Lung (tissue), 12 donors: Measurements from ENCODE around the gene HMX2. TPM values are rescaled to one million over a fixed set of nuclear protein-coding genes. Genes with fewer than 3 reads are reported as not detected.

Experiments
- ATAC-seq: fragments of 200-7000 bp; cut with Tn5 transposase; one replicate; pipeline ENCODE4 v1.9.1; 2020; ENCODE audit warnings: moderate number of reproducible peaks; ENCODE audit not compliant: insufficient read depth, low FRiP score
- DNase-seq, 3 donors: peaks; one replicate each; pipeline ENCODE4 v3.0.0-alpha.2; 2013 to 2017
- H3K27ac ChIP-seq, 2 donors: one replicate each; pipeline ENCODE4 v1.5.1; 2013; ENCODE audit warnings: mild to moderate bottlenecking in 2 of 2, moderate library complexity in 2 of 2, control low read depth in 1 of 2, inconsistent platforms in 1 of 2, low read depth in 1 of 2, low read length in 1 of 2
- H3K27me3 ChIP-seq, 3 donors: one replicate each; pipeline ENCODE4 v1.5.1; 2013; ENCODE audit warnings: low read length in 2 of 3; ENCODE audit not compliant: control insufficient read depth in 3 of 3, insufficient read depth in 3 of 3
- H3K36me3 ChIP-seq, 4 donors: one replicate each; pipeline ENCODE4 v1.5.1; 2013; ENCODE audit warnings: low read length in 4 of 4, mild to moderate bottlenecking in 1 of 4, moderate library complexity in 1 of 4; ENCODE audit not compliant: control insufficient read depth in 4 of 4, insufficient read depth in 4 of 4
- H3K4me1 ChIP-seq, 5 donors: one replicate each; pipeline ENCODE4 v1.5.1; 2013; ENCODE audit warnings: low read length in 5 of 5, mild to moderate bottlenecking in 2 of 5, moderate library complexity in 1 of 5; ENCODE audit not compliant: control insufficient read depth in 5 of 5, insufficient read depth in 5 of 5
- H3K4me3 ChIP-seq: one replicate; pipeline ENCODE4 v1.5.1; 2013; ENCODE audit warnings: mild to moderate bottlenecking, control low read depth, moderate library complexity
- H3K9ac ChIP-seq, 2 donors: one replicate each; pipeline ENCODE4 v1.5.1; 2013; ENCODE audit warnings: low read length in 2 of 2, control low read depth in 1 of 2; ENCODE audit not compliant: insufficient read depth in 1 of 2
- H3K9me3 ChIP-seq, 4 donors: one replicate each; pipeline ENCODE4 v1.5.1; 2013; ENCODE audit warnings: low read length in 3 of 4, mild to moderate bottlenecking in 1 of 4, moderate library complexity in 1 of 4; ENCODE audit not compliant: control insufficient read depth in 4 of 4, insufficient read depth in 3 of 4
- WGBS, 2 donors: extraction: QIAGEN DNeasy Blood & Tissue Kit; methylation state at CpG; one replicate each; pipeline ENCODE4 v1.1.7; 2013; 5-methylcytosine and 5-hydroxymethylcytosine counted together
- polyA plus RNA-seq, 2 donors: library from polyadenylated mRNA; stranded (reverse); fragments of 200-250 nt; gene quantifications; one replicate each; pipeline ENCODE4 v1.2.1, GENCODE V29; 2013
- total RNA-seq, 2 donors: library from RNA; depleted of rRNA in 1 of 2; stranded (reverse); fragments of >200 nt in 1 of 2; gene quantifications; one replicate each; pipeline ENCODE4 v1.2.1, GENCODE V29; 2014 to 2021
- TF ChIP-seq, protein P1 (sequence below): IDR thresholded peaks from 2 replicates; pipeline ENCODE4 v1.5.1; 2012; ENCODE audit warnings: mild to moderate bottlenecking; ENCODE audit errors: control extremely low read depth, extremely low read depth
- donor health status: control.
- donor health status: control.
- donor health status: Bipolar disorder and iron deficiency.
- donor health status: healthy.
- donor health status: DM: yes; HTN: yes; CAD: no.

HMX2 gene
- total and polyA plus RNA-seq, 4 donors: not detected

- H3K27ac ChIP-seq: no peak overlapping the region
- peaks cover 0 to 31% (median 10%) of the 10 kb centered on the region in 5 donors for H3K4me1 ChIP-seq
- DNase-seq (no peak), ATAC-seq (no peak)
- peaks cover 23 to 94% (median 79%) of the 10 kb centered on the region in 3 donors for H3K27me3 ChIP-seq
- peaks cover 0 to 12% (median 0%) of the 10 kb centered on the region in 4 donors for H3K9me3 ChIP-seq
- no peak overlapping the region for H3K9ac ChIP-seq
- TF ChIP-seq, protein P1, sequence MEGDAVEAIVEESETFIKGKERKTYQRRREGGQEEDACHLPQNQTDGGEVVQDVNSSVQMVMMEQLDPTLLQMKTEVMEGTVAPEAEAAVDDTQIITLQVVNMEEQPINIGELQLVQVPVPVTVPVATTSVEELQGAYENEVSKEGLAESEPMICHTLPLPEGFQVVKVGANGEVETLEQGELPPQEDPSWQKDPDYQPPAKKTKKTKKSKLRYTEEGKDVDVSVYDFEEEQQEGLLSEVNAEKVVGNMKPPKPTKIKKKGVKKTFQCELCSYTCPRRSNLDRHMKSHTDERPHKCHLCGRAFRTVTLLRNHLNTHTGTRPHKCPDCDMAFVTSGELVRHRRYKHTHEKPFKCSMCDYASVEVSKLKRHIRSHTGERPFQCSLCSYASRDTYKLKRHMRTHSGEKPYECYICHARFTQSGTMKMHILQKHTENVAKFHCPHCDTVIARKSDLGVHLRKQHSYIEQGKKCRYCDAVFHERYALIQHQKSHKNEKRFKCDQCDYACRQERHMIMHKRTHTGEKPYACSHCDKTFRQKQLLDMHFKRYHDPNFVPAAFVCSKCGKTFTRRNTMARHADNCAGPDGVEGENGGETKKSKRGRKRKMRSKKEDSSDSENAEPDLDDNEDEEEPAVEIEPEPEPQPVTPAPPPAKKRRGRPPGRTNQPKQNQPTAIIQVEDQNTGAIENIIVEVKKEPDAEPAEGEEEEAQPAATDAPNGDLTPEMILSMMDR: no peak
- H3K36me3 ChIP-seq: no peaks in the 10 kb centered on the region
- WGBS, 2 donors: 2 to 4% methylated on average over 59 of the region's 59 CpGs
- no peak overlapping the region for H3K4me3 ChIP-seq
Measured at GRCh38 chr10:123146013-123146893, 1.7 kb upstream of the HMX2 start.

DNA sequence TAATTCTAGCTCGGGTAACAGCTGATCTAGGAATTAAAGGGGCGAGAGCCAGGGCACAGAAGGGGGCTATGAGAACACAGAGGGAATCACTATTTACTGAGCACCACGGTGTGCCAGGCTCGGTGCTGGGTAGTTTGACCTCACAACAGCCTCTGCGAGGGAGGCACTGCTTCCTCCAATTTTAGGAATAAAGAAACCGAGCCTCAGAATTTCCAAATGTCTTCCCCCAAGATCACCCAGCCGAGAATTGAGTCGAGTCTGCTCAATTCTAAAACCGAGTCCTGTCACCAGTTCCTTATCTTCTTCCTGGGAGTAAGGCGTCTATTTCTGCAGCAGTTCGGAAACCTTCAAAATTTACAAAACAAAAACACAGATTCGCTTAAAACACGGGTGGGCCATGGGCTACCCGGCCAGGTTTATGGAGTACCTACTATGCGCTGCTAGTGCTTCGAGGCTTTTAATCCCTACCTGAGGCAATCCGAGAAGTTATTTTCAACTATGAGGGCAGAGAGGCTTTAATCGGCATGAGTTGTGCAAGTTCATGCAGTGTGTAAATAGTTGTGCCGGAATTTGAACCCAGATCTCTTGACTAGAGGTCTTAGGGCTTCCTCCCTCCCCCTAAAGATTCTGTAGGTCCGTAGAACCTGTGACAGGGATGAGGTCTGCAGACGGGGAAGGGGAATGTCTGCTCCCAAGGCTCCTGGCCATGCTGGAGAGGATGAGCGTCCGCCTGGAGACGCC is 872 bp upstream of the HMX2 start:
- TF ChIP-seq, protein P1: no peak
- no peak for DNase-seq
- Histone ChIP-seq H3K27ac (no peak overlapping the region), H3K4me1 (peaks cover 0 to 31% (median 10%) of the 10 kb centered on the region in 5 donors), H3K27me3 (peaks cover 23 to 94% (median 79%) of the 10 kb centered on the region in 3 donors), H3K36me3 (no peaks in the 10 kb centered on the region), H3K9ac (no peak overlapping the region), H3K9me3 (peaks cover 0 to 12% (median 0%) of the 10 kb centered on the region in 4 donors), H3K4me3 (no peak overlapping the region)
- no peak for ATAC-seq
- 10 to 12% methylated on average over 24 of the region's 24 CpGs for WGBS, 2 donors

GRCh38 chr10:123148414-123149161 is 652 bp downstream of the HMX2 start:
- TF ChIP-seq, protein P1: no peak

More at GRCh38 chr10:123148414-123149161, 652 bp downstream of the HMX2 start:
- no peak overlapping the region for H3K27ac ChIP-seq
- H3K4me1 ChIP-seq: peaks cover 0 to 31% (median 10%) of the 10 kb centered on the region in 5 donors
- no peak for DNase-seq
- no peak overlapping the region for H3K4me3 ChIP-seq
- ATAC-seq: no peak
- H3K27me3 ChIP-seq: peaks cover 23 to 93% (median 81%) of the 10 kb centered on the region in 3 donors
- 2 to 5% methylated on average over 48 to 55 of the region's 55 CpGs for WGBS, 2 donors
- no peak overlapping the region for H3K9ac ChIP-seq
- H3K9me3 ChIP-seq: peaks cover 0 to 12% (median 0%) of the 10 kb centered on the region in 4 donors
- no peaks in the 10 kb centered on the region for H3K36me3 ChIP-seq
